Activated CD4-positive, CD25-positive, alpha-beta regulatory T cell treated with anti-CD3 and anti-CD28 coated beads, Interleukin-2, amount 50 U/mL, for 16 hours (primary cell): Measurements from ENCODE around the gene DPPA4.
"Not testable (repeated sequence)": the region's sequence is repeated elsewhere in the genome, so short reads cannot be mapped to it uniquely, and the experiment has no call there.

Experiments used
- DNase-seq: peaks from one replicate; pipeline ENCODE4 v3.0.0-alpha.2; 2020; ENCODE audit warnings: low read depth, low spot score

Gene DPPA4, protein sequence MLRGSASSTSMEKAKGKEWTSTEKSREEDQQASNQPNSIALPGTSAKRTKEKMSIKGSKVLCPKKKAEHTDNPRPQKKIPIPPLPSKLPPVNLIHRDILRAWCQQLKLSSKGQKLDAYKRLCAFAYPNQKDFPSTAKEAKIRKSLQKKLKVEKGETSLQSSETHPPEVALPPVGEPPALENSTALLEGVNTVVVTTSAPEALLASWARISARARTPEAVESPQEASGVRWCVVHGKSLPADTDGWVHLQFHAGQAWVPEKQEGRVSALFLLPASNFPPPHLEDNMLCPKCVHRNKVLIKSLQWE

DNA sequence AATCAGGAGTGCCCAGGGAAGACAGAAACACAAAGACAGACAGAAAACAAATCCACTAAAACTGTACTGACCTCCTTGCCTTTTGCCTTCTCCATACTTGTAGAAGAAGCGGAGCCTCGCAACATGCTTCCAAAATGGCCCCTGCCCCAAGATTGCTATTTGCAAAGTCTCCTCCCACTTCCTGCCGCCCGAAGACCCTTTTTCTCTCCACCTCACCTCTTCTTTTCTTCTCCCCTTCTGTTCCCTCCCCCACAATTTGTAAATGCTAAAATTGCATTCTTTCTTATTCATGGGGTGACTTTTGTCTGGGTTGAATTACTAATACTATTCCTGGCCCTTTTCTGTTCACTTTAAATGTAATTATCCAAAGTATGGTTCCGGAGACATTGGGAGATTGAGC, at the start of gene DPPA4:
Gene DPPA4 (minus strand): TSS at position 154 of the 400 bp plus-strand sequence. CDS start 29 bp downstream, at position 125.
- DNase-seq, result no peak

DNA sequence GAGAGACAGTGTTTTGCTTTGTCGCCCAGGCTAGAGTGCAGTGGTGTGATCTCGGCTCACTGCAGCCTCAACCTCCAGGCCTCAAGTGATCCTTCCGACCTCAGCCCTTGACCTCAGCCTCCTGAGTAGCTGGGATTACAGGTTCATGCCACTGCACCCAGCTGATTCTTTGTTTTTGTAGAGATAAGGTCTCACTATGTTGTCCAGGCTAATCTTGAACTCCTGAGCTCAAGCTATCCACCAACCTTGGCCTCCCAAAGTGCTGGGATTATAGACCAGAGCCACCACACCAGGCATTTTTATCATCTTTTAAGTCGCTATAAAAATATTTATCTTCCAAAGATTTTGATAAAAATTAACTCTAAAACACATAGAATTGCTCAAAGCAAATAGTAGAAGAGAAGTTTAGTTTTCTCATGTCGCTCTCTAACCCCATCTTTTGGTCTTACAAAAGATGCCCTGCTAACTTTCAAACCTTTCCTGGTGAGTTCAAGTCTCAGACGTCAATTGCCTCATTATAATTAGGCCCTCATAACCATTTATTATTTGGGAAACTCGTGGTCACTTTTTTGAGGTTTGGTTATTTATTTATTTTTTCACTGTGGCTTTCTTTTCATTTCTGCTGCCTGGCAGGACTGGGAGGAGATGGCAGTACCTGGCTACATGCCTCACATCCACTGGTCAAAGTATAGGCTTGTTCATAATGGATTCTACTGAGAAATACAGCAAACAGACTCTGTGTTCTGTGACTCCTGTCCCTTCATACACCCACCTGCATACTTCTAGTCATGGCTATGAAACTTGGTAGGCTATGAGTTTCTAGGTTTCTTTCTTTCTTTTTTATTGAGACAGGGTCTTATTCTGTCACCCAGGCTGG, 48.3 kb upstream of the DPPA4 start:
- no peak for DNase-seq

DNA sequence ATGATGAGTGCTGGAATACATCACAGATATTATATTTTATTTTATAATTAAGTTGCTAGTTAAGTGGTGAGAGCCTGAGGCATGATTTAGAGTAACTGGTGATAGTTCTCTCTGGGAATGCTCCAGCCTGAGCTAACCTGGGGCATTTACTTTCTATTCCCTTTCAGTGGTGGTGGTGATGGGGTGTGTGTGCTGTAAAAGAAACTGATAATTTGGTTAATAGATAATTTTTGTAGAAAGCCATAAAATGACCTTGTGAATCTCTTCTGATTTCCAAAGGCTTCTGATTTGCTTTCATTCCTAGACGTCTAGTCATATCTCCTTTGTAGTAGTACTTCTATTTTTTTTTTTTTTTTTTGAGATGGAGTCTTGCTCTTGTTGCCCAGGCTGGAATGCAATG, 46.8 kb upstream of the DPPA4 start:
- DNase-seq, result no peak

DNA sequence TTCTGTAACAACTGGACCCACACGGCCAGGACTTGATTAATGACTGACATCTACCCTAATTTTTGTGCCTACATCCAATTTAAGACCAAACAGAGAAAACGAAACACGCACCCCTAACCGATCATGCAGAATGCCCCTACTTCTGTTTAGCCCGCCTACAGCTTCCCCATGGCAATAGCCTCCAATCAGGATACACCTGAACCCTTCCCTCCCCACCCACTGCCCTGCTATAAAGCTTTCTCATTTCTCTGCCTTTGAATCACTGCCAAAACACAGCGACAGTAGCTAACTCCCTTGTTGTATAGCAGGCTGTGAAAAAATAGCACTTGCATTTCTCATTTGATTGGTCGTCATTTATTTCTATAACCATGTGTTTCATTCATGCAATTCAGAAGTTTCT, 45.2 kb upstream of the DPPA4 start:
- no peak for DNase-seq

DNA sequence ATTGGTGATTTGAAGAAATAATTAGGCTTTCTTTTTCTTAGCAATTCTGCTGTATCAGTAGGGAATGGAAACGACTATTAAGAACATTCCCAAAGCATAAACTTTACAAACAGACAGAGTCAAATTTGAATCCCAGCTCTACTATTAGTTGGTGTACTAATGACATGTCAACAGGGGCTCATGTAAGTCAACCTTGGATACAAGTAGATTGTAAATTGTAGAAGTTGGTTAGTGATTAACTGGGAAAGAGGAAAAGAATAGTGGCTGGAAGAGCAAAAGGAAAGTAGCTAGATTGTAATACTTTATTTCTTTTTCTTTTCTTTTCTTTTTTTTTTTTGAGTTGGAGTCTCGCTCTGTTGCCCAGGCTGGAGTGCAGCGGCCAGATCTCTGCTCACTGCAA, 38.6 kb upstream of the DPPA4 start:
- DNase-seq, result no peak

DNA sequence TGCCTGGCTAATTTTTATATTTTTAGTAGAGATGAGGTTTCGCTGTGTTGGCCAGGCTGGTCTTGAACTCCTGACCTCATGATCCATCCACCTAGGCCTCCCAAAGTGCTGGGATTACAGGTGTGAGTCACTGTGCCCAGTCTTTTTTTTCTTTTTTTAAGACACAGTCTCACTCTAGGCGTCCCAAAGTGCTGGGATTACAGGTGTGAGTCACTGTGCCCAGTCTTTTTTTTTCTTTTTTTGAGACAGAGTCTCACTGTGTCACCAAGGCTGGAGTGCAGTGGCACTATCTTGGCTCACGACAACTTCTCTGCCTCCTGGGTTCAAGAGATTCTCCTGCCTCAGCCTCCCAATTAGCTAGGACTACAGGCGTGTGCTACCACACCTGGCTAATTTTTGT, 37.1 kb upstream of the DPPA4 start:
- not testable (repeated sequence) for DNase-seq

DNA sequence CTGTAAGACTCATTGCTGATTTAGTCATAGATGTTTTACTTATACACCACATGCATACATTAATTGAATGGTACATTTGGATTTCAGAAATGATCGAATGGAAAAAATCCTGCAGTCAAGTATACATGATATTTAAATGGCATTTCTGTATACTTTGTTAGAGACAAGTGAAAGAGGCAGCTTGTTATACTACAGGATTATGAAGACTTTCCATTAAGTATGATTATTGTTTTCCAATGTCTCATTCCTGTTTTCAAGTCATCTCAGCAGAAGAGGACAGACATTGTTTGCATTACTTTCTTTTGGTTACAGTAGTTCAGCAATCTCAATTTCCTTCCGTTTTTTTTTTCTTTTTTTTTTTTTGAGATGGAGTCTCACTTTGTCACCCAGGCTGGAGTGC, 36.6 kb upstream of the DPPA4 start:
- DNase-seq, result no peak

DNA sequence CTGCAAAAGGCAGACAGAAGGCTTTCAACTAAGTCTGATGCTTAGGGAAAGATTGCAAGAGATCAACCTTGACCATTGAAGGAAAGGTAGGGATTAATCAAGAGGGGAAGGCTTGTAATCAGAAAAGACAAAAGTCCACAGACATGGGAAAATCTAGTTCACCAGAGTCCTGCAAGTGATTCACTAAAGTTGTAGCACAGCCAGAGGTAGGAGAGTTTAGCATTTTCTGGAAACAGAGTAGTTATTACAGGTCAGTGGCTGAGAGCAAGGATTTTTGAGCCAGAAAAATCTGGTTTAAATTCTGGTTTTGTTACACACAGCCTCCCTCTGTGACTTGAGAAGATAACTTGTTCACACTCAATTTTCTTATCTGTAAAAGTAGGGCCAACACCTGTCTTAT, 35.3 kb upstream of the DPPA4 start:
- DNase-seq, result no peak

DNA sequence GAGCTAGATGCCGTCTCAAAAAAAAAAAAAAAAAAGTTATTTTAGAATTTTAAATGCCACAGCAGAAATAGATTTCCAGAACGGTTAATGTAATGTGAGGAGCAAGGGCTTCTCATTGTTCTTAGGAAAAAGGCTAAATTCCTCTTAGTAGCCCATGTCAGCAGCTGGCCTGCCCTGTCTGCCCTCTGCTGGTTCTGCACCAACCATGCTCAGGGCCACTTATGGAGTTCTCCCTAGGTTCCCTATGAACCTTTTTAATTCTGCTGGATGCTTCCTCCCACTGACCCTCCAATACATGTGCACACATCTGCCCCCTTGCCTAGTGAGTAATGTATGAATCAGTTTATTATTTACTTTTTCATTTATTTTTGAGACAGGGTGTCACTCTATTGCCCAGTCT, 32.2 kb upstream of the DPPA4 start:
- DNase-seq, result no peak

DNA sequence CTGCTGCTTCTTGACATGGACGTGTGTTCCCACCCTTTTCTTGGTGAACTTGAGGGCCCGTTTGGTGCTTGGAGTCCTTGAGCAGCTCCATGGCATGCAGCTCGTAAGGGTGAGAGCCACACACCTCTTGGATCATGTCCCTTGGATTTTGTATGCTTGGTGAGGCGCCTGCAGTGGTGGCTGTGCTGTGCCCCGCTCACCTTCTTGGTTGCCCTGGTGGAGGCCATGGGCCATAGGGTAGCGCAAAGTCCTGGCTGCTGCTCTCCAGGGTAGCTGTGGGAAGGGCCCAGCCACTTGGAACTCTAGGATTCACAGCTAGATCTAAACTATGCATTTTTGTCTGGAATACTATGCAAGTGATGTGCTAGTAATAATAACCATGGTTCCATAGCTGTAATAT, 26.7 kb upstream of the DPPA4 start:
- DNase-seq, result no peak

DNA sequence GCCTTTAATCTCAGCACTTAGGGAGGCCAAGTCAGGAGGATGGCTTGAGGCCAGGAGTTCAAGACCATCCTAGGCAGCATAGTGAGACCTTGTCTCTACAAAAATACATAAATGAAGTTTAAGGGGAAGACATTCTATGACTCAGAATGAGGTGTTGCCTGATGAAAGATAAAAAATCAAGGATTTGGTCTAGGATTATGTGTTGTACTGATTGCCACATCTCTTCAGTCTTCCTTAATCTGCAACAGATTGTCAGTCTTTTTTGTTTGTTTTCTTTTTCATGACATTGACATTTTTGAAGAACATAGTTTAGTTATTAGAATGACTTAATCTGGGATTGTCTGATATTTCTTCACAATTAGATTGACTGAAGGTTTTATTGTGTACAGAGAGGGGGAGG, 26.3 kb upstream of the DPPA4 start:
- DNase-seq, result no peak

DNA sequence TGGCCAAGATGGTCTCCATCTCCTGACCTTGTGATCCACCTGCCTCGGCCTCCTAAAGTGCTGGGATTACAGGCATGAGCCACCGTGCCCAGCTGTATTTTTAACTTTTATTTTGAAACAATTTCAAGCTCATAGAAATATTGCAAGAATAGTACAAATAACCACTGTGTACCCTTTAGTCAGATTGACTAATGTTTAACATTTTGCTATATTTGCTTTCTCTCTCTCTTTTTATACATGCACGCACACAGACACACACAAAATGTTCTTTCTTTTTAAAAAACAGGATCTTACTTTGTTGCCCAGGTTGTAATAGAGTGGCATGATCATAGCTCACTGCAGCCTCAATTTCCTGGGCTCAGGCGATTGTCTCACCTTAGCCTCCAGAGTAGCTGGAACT, 25.5 kb upstream of the DPPA4 start:
- no peak for DNase-seq

DNA sequence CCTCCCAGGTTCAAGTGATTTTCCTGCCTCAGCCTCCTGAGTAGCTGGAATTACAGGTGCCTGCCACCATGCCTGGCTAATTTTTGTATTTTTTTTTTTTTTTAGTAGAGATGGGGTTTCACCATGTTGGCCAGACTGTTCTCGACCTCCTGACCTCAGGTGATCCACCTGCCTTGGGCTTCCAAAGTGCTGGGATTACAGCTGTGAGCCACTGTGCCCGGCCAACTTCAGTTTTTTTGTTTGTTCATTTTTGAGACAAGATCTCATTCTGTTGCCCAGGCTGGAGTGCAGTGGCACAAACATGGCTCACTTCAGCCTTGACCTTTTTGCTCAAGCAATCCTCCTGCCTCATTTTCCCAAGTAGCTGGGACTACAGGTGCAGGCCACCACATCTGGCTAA, 21.5 kb upstream of the DPPA4 start:
- DNase-seq, result not testable (repeated sequence)

DNA sequence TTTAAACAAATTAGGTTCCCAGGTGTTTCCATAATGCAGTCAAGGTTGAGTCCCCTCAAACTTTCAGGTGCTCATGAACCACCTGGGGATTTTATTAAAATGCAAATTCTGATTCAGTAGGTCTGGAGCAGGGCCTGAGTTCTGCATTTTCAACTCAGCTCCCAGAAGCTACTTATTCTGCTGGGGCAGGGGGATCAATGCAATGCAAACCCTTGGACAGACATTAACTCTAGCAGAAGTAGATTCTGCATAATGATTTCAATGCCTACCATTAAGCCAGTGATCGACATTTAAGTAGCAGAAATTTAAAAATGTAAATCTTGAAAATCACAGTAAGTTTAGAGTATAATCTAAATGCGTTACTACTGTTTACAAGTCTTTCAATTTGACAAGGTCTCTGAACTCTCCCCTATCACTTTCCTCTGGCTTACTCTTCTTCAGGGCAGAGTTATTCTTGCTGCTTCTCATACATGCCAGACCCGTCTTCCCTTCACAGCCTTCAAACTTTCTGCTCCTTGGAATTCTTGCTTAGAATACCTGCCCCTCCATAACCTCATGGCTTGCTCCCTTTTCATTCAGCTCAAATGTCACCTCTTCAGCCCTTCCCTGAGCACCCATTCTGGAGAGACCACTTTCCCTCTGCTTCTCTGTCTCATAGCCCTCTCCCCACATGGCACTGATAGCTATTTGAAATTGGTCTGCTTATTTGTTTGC, 19.3 kb upstream of the DPPA4 start:
- DNase-seq, result no peak

DNA sequence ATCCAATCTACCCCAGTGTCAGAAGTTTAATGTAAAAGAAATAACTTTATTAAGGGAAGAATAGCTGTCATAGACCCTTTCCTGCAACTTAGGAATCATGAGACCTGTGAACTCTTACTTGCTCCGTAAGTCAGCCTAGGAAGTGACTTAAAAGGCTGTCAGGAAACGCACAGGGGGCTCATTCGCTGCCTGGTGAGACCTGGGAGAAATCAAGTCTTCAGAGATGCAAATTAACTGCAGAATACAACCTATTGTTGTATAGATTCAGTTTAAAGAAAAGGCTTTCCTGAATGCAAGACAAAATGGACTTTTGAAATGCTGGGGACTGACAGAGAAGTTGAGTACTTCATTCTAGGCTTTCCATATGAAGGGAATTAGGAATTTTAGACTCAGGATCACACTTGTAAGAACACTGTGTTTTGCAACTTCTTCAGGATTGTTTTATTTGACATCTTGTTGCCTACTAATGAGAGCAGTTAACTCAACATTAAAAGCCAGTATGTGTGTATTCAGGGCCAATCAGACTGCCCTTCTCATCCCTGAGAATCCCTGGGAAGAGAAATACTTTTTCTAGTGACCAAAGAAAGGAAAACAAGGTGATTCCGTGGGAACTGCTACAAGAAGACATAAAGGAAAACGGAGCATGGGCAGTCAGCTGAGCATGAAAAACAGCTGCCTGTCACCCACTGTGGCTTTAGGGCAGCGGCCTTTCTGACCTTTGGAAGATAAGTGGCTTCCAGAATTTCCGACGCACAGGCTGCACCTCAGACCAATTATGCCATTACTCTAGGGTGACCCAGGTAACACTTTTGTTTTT, 18.5 kb upstream of the DPPA4 start:
- DNase-seq, result no peak

DNA sequence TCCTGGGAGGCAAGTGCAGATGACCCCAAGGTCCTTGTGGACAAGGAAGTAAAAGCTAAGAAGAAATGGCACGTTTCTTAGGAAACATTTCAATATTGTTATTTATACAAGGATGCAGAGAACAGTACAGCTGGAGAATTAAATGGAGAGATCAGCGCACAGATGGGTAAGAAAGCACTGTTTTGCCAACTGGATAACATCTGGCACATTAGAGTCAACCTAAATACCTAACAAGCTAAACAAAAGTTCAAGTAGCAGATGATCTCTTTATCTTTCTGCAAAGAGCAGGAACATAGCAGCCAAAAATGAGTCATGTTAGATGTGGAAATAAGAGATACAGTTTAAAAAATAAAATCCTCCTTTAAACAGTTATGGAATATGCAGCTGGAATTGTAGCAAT, 15.7 kb upstream of the DPPA4 start:
- no peak for DNase-seq

DNA sequence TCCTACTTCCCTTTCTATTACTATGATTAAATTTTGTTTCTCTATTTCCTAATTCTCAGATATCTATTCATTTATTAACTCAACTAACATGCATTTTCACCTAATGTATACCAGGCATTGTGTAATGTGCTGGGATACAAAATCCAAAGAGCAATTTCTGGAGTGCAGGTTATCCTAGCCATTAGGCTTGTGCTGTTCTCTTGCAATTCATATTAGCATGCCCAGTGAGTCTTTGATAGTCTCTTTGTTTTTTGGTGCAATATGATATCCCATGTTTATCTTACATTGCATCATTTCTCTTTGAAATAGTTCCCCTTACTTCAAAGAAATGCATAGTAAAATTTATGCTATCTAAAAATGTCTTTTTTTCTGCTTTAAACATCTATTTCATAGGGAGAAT, 13.9 kb upstream of the DPPA4 start:
- no peak for DNase-seq

DNA sequence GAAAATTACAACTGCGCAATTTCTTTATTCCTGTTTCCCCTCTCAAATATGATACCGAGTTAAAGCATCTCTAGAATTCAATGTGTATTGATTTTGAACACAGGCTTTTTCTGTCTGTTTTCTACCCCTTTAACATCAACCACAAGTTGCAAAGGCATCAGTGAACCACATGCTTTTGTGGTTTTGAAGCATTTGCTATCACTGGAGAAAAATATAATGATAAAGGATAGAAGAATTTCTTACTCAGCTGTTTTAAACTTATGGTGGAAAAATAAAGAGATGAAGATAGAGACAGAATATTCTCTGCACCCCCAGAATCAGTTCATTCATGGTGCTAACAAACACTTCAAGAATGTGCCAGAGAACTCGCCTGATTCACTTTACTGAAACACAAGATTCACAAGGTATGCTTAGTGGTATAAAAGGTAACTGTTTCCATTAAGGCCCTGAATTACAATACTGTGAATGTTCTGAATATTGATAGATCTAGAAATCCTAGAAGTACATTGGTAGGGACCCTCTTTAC, 9.5 kb upstream of the DPPA4 start:
- no peak for DNase-seq

DNA sequence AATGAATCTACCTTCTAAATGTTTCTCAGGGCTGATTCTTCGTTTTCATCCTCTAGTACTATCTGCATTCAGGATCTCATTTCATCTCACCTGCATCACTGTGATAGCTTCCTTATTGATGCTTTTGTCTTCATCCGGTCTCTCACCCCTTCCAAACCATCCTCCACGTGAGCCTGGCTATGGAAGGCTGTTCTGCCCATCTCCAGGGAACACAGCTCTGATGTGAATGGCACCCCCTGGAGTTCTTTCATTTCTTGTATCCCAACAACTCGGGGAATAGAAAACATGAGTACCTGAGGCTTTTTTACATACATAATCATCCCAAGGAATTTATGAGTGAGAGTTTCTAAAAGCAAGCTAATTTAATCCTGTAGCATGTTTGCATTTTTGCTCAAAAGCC, 8.8 kb upstream of the DPPA4 start:
- no peak for DNase-seq

DNA sequence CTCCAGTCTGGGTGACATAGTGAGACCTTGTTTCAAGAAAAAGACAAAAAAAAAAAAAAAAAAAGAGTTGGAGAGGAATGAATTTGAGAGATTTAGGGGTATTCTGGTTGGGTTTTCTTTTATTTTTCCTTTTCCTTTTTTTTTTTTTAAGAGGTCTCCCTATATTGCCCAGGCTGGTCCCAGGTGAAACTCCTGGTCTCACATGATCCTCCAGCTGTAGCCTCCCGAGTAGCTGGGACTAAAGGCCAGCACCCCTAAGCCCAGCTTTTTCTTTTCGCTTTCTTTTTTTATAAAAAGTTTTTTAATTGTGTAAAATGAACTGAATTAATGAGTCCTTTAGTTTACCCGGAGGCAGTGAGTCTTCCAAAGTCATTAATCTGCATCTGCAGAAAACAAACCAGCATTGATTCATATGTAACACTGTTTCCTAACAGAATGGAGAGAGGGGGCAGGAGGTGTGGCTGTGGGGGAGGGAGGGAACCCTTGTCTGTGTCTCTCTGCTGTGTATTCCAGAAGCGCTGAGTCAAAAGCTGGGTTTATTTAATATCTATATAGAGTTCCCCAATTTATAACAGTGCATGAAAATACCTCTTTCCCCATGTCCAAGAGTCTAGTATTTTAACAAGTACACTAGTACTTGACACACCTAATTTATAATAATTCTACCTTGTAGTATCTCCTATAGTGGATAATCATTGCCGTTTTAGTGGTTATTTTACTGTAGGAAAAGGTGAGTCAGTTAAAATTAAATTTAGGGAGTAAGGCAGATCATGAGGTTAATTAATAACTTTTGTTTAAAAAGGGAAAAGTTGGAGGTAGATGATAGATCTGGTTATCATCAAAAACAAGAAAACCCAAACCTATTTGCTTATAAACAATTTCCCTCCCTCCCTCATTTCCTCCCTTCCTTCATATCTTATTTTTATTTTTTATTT, 2.6 kb upstream of the DPPA4 start:
- DNase-seq, result no peak
